Measurements from ENCODE around the gene TLL1.

TLL1 gene

DNA sequence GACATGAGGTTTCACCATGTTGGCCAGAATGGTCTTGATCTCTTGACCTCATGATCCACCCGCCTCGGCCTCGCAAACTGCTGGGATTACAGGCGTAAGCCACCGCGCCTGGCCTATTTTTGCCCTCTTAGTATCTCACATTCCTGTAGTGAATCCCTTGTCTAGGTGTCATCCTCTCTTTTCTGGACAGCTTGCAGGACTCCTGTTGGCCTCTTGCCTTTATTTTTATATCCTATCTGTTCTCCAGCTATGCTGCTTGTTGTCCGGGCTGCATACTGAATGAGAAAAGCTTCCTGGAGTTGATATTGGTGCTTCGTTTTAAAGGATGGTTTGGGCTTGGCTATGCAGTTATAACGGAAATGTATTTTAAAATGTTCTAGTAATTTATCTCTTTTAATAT lies 148.6 kb downstream of the TLL1 start:
- Histone ChIP-seq H3K9ac (ENCODE audit: low read length) (no peak overlapping the region), H3K36me3 (replicated peaks; ENCODE audit: low read depth, low read length) (no peaks in the 10 kb centered on the region), H3K27me3 (ENCODE audit: low read depth, low read length) (no peaks in the 10 kb centered on the region), H4K20me1 (ENCODE audit: insufficient read depth, low read length) (no peaks in the 10 kb centered on the region), H3K9me3 (ENCODE audit: insufficient read depth, low read length) (no peaks in the 10 kb centered on the region), H3K4me2 (ENCODE audit: low read length) (no peak overlapping the region), H3K79me2 (ENCODE audit: low read length) (no peaks in the 10 kb centered on the region), H2AFZ (ENCODE audit: low read depth, low read length) (no peak overlapping the region), H3K4me3 (ENCODE audit: low read length) (no peak overlapping the region), H3K27ac (ENCODE audit: low read length) (no peak overlapping the region), H3K4me1 (ENCODE audit: low read length) (no peaks in the 10 kb centered on the region)
- TF ChIP-seq, protein P1, sequence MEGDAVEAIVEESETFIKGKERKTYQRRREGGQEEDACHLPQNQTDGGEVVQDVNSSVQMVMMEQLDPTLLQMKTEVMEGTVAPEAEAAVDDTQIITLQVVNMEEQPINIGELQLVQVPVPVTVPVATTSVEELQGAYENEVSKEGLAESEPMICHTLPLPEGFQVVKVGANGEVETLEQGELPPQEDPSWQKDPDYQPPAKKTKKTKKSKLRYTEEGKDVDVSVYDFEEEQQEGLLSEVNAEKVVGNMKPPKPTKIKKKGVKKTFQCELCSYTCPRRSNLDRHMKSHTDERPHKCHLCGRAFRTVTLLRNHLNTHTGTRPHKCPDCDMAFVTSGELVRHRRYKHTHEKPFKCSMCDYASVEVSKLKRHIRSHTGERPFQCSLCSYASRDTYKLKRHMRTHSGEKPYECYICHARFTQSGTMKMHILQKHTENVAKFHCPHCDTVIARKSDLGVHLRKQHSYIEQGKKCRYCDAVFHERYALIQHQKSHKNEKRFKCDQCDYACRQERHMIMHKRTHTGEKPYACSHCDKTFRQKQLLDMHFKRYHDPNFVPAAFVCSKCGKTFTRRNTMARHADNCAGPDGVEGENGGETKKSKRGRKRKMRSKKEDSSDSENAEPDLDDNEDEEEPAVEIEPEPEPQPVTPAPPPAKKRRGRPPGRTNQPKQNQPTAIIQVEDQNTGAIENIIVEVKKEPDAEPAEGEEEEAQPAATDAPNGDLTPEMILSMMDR (IDR thresholded peaks at IDR 0.05; ENCODE audit: low read depth, low read length) = no peak
- TF ChIP-seq EZH2phosphoT487 (IDR thresholded peaks at IDR 0.05; ENCODE audit: low read depth) = no peak

DNA sequence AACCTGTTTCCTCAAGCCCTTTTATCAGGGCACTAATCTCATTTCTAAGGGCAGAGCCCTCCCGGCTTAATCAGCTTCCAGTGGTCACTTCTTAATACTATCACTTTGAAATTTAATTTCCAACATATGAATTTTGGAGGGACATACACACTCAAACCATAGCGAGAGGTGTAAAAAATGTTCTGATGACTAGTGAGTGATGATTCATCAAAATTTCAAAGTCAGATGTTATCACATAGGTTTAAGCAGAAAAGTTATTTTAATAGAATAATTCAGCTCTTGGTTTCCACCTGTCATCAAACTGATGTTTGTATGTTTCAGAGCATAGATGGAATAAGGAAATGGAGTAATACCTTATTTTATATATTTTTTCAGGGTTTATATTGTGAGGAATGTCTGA lies 161.9 kb downstream of the TLL1 start:
- no peak overlapping the region for H3K27ac ChIP-seq (ENCODE audit: low read length)
- no peaks in the 10 kb centered on the region for H3K36me3 ChIP-seq (replicated peaks; ENCODE audit: low read depth, low read length)
- H3K4me3 ChIP-seq (ENCODE audit: low read length) = no peak overlapping the region
- TF ChIP-seq, protein P1 (IDR thresholded peaks at IDR 0.05; ENCODE audit: low read depth, low read length) = no peak
- no peak for TF ChIP-seq EZH2phosphoT487 (IDR thresholded peaks at IDR 0.05; ENCODE audit: low read depth)
- H2AFZ ChIP-seq (ENCODE audit: low read depth, low read length) = no peak overlapping the region
- H3K4me1 ChIP-seq (ENCODE audit: low read length) = no peaks in the 10 kb centered on the region
- H3K4me2 ChIP-seq (ENCODE audit: low read length) = no peak overlapping the region
- no peaks in the 10 kb centered on the region for H4K20me1 ChIP-seq (ENCODE audit: insufficient read depth, low read length)
- no peaks in the 10 kb centered on the region for H3K79me2 ChIP-seq (ENCODE audit: low read length)
- H3K9ac ChIP-seq (ENCODE audit: low read length) = no peak overlapping the region
- H3K27me3 ChIP-seq (ENCODE audit: low read depth, low read length) = no peaks in the 10 kb centered on the region
- H3K9me3 ChIP-seq (ENCODE audit: insufficient read depth, low read length) = no peaks in the 10 kb centered on the region

DNA sequence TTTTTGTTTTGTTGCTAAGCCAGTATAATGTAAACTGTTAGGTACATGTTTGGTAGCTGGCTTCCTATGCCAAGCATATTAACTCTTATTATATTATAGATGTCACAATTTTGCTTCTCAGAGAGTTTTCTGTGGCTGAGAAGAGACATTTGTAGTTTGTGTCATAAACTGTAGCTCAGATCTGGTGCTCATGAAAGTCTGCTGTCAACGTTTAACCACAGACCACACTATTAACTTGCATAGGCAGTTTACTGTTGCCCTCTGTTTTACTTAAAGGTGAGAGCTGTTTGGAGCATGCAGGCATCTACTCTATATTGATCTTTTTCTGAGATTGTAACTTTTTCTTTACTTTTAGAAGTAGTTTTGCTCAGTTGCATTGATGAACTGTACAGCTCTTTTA lies 166.8 kb downstream of the TLL1 start:
- Histone ChIP-seq H3K9me3 (ENCODE audit: insufficient read depth, low read length) (no peaks in the 10 kb centered on the region), H3K9ac (ENCODE audit: low read length) (no peak overlapping the region), H3K27me3 (ENCODE audit: low read depth, low read length) (no peaks in the 10 kb centered on the region), H3K27ac (ENCODE audit: low read length) (no peak overlapping the region), H4K20me1 (ENCODE audit: insufficient read depth, low read length) (no peaks in the 10 kb centered on the region), H3K79me2 (ENCODE audit: low read length) (no peaks in the 10 kb centered on the region), H3K36me3 (replicated peaks; ENCODE audit: low read depth, low read length) (no peaks in the 10 kb centered on the region), H3K4me1 (ENCODE audit: low read length) (no peaks in the 10 kb centered on the region), H3K4me3 (ENCODE audit: low read length) (no peak overlapping the region), H3K4me2 (ENCODE audit: low read length) (no peak overlapping the region), H2AFZ (ENCODE audit: low read depth, low read length) (no peak overlapping the region)
- TF ChIP-seq, protein P1 (IDR thresholded peaks at IDR 0.05; ENCODE audit: low read depth, low read length) = no peak
- no peak for TF ChIP-seq EZH2phosphoT487 (IDR thresholded peaks at IDR 0.05; ENCODE audit: low read depth)

DNA sequence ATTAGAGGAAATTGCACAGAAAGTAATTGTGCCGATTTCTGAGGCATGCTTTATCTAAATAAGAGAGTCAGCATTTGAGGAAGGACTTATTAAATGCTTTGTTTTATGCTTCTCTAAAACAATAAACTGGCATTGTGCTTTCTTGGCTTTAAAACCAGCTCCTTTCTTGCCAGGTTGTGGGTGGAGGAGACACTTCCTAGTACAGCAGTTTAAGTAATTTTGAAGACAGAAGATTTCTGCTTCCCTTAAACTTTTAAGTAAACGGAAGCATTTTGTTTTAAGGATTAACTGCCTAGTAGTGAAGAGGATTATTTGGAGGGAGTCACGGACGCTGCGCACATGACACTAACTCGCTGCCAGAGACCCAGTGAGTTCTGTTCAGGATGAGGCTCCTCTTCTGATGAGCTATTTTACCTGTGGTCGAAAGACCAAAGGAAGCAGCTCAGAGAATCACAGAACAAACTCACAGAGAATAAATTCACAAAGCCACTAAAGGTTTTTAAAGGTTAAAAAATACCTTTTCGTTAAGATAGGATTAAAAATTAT lies 169.5 kb downstream of the TLL1 start:
- H3K4me1 ChIP-seq (ENCODE audit: low read length) = peaks cover 10% of the 10 kb centered on the region
- no peak overlapping the region for H3K27ac ChIP-seq (ENCODE audit: low read length)
- no peaks in the 10 kb centered on the region for H3K27me3 ChIP-seq (ENCODE audit: low read depth, low read length)
- TF ChIP-seq EZH2phosphoT487 (IDR thresholded peaks at IDR 0.05; ENCODE audit: low read depth) = no peak
- TF ChIP-seq, protein P1 (IDR thresholded peaks at IDR 0.05; ENCODE audit: low read depth, low read length) = no peak
- no peak overlapping the region for H3K9ac ChIP-seq (ENCODE audit: low read length)
- no peaks in the 10 kb centered on the region for H4K20me1 ChIP-seq (ENCODE audit: insufficient read depth, low read length)
- no peaks in the 10 kb centered on the region for H3K79me2 ChIP-seq (ENCODE audit: low read length)
- H3K9me3 ChIP-seq (ENCODE audit: insufficient read depth, low read length) = no peaks in the 10 kb centered on the region
- no peak overlapping the region for H3K4me2 ChIP-seq (ENCODE audit: low read length)
- no peaks in the 10 kb centered on the region for H3K36me3 ChIP-seq (replicated peaks; ENCODE audit: low read depth, low read length)
- no peak overlapping the region for H3K4me3 ChIP-seq (ENCODE audit: low read length)
- H2AFZ ChIP-seq (ENCODE audit: low read depth, low read length) = no peak overlapping the region
